GM23338 (cell line): ENCODE measurements around the gene COL4A3. TPM values are rescaled to one million over a fixed set of nuclear protein-coding genes. Genes with fewer than 3 reads are reported as not detected.

ENCODE experiments used
- ATAC-seq: fragments of 200-7000 bp; cut with Tn5 transposase; 3 replicates; pipeline ENCODE4 v1.9.1; 2020
- DNase-seq: peaks from one replicate; pipeline ENCODE4 v3.0.0-alpha.2; 2015; ENCODE audit warnings: low spot score
- H2AFZ ChIP-seq: fragments of 200-600 bp; sonication (generic); 2 replicates; pipeline ENCODE4 v1.8.0; 2016; ENCODE audit warnings: antibody characterized with exemption, mild to moderate bottlenecking, moderate library complexity
- H3F3A ChIP-seq: fragments of 200-600 bp; sonication (generic); replicated peaks from 2 replicates; pipeline ENCODE4 v1.8.0; 2017; ENCODE audit warnings: antibody characterized with exemption, mixed run types, low read depth
- H3K27ac ChIP-seq: fragments of 200-600 bp; sonication (generic); 2 replicates; pipeline ENCODE4 v1.6.1; 2016; ENCODE audit warnings: low read depth
- H3K27me3 ChIP-seq: fragments of 200-600 bp; sonication (generic); 2 replicates; pipeline ENCODE4 v1.8.0; 2016; ENCODE audit warnings: mild to moderate bottlenecking, mixed run types, moderate library complexity; ENCODE audit not compliant: insufficient read depth
- H3K36me3 ChIP-seq: fragments of 200-600 bp; sonication (generic); 2 replicates; pipeline ENCODE4 v1.8.0; 2016; ENCODE audit warnings: mild to moderate bottlenecking; ENCODE audit not compliant: insufficient read depth
- H3K4me1 ChIP-seq: fragments of 200-600 bp; sonication (generic); 2 replicates; pipeline ENCODE4 v1.8.0; 2016; ENCODE audit warnings: mild to moderate bottlenecking, moderate library complexity; ENCODE audit not compliant: insufficient read depth
- H3K4me2 ChIP-seq: fragments of 200-600 bp; sonication (generic); 2 replicates; pipeline ENCODE4 v1.7.1; 2017; ENCODE audit warnings: mixed run types
- H3K4me3 ChIP-seq: fragments of 200-600 bp; sonication (generic); 2 replicates; pipeline ENCODE4 v1.6.1; 2016; ENCODE audit warnings: mixed run types
- H3K79me2 ChIP-seq: fragments of 200-600 bp; sonication (generic); replicated peaks from 2 replicates; pipeline ENCODE4 v1.8.0; 2017; ENCODE audit warnings: mild to moderate bottlenecking; ENCODE audit not compliant: insufficient read depth
- H3K9me2 ChIP-seq: fragments of 200-600 bp; sonication (generic); 2 replicates; pipeline ENCODE4 v1.8.0; 2017; ENCODE audit not compliant: insufficient read depth
- H4K20me1 ChIP-seq: fragments of 200-600 bp; sonication (generic); replicated peaks from 2 replicates; pipeline ENCODE4 v1.8.0; 2017; ENCODE audit warnings: mild to moderate bottlenecking; ENCODE audit not compliant: insufficient read depth
- H3K27ac Mint-ChIP-seq: 2 replicates; pipeline ENCODE4 v1.8.0; 2020; ENCODE audit warnings: inconsistent platforms, mild to moderate bottlenecking, moderate library complexity, mixed read lengths
- H3K27me3 Mint-ChIP-seq: 3 replicates; pipeline ENCODE4 v1.8.0; 2022; ENCODE audit warnings: low read depth, mild to moderate bottlenecking, moderate library complexity, mixed read lengths, inconsistent platforms; ENCODE audit not compliant: insufficient read depth, poor library complexity
- H3K36me3 Mint-ChIP-seq: 3 replicates; pipeline ENCODE4 v1.8.0; 2021; ENCODE audit warnings: low read depth, mild to moderate bottlenecking, inconsistent platforms, moderate library complexity, mixed read lengths
- H3K4me1 Mint-ChIP-seq: 3 replicates; pipeline ENCODE4 v1.8.0; 2020; ENCODE audit warnings: mild to moderate bottlenecking, inconsistent platforms, mixed read lengths
- H3K4me3 Mint-ChIP-seq: 3 replicates; pipeline ENCODE4 v1.8.0; 2021; ENCODE audit warnings: moderate library complexity, mild to moderate bottlenecking, inconsistent platforms, mixed read lengths
- H3K9me3 Mint-ChIP-seq: 3 replicates; pipeline ENCODE4 v1.8.0; 2020; ENCODE audit warnings: moderate library complexity, mild to moderate bottlenecking, inconsistent platforms, mixed read lengths
- NANOG ChIP-seq: IDR thresholded peaks from 2 replicates; pipeline ENCODE4 v1.6.1; 2016; ENCODE audit warnings: antibody characterized with exemption, borderline replicate concordance
- POLR2AphosphoS5 ChIP-seq: IDR thresholded peaks from 2 replicates; pipeline ENCODE4 v1.6.1; 2016; ENCODE audit warnings: antibody characterized with exemption, low read depth
- ZNF114 ChIP-seq: fragments of 250-450 bp; sonication (Bioruptor Pico); IDR thresholded peaks from 2 replicates; pipeline ENCODE4 v1.5.0; 2020; ENCODE audit warnings: mild to moderate bottlenecking, moderate library complexity
- polyA plus RNA-seq: library from polyadenylated mRNA; unstranded; fragments of >200 nt; fragmentation: Nextera tagmentation; extraction: Ambion mirVana; gene quantifications from 2 replicates; pipeline ENCODE4 v1.2.1, GENCODE V29; 2016
- total RNA-seq: library from RNA; depleted of rRNA; stranded (reverse); fragments of >200 nt; shearing (Covaris generic); gene quantifications from 2 replicates; pipeline ENCODE4 v1.2.3, GENCODE V29; 2014
- TF ChIP-seq, protein P1 (sequence below): fragments of 250-450 bp; sonication (Bioruptor Pico); IDR thresholded peaks from 2 replicates; pipeline ENCODE4 v1.5.0; 2020; ENCODE audit warnings: mild to moderate bottlenecking, moderate library complexity
- TF ChIP-seq, protein P2 (sequence below), 2 experiments: fragments of 200-600 bp in 1 of 2; sonication (generic) in 1 of 2; conservative IDR thresholded peaks; 2 replicates each; pipeline versions ENCODE4 v1.5.1 to v1.6.1; 2016 to 2017; ENCODE audit warnings: antibody characterized with exemption in 2 of 2, low read depth in 2 of 2, mild to moderate bottlenecking in 2 of 2, moderate library complexity in 1 of 2
- TF ChIP-seq, protein P3 (sequence below): IDR thresholded peaks from 2 replicates; pipeline ENCODE4 v1.6.1; 2016; ENCODE audit warnings: antibody characterized with exemption

COL4A3 gene
- total and polyA plus RNA-seq, 2 experiments from 2014 or later, result 1.1 to 3.5 TPM

DNA sequence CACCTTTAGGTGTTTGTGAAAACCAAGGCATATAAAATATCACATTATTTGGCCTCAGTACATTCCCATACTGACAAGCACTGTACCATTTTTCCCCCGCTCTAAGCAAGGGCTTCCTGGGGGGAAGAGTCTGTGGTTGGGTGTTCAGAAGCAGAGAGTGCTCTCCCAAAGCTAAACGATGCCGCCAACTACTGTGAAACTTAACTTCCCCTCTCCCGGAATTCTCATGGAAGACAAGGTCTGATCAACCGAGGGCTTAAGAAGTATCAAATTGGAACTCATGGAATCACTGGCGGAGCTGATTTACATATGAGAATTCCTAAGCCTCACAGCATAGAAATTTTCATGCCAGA is 160.2 kb downstream of the COL4A3 start (continued):
- TF ChIP-seq, protein P1, sequence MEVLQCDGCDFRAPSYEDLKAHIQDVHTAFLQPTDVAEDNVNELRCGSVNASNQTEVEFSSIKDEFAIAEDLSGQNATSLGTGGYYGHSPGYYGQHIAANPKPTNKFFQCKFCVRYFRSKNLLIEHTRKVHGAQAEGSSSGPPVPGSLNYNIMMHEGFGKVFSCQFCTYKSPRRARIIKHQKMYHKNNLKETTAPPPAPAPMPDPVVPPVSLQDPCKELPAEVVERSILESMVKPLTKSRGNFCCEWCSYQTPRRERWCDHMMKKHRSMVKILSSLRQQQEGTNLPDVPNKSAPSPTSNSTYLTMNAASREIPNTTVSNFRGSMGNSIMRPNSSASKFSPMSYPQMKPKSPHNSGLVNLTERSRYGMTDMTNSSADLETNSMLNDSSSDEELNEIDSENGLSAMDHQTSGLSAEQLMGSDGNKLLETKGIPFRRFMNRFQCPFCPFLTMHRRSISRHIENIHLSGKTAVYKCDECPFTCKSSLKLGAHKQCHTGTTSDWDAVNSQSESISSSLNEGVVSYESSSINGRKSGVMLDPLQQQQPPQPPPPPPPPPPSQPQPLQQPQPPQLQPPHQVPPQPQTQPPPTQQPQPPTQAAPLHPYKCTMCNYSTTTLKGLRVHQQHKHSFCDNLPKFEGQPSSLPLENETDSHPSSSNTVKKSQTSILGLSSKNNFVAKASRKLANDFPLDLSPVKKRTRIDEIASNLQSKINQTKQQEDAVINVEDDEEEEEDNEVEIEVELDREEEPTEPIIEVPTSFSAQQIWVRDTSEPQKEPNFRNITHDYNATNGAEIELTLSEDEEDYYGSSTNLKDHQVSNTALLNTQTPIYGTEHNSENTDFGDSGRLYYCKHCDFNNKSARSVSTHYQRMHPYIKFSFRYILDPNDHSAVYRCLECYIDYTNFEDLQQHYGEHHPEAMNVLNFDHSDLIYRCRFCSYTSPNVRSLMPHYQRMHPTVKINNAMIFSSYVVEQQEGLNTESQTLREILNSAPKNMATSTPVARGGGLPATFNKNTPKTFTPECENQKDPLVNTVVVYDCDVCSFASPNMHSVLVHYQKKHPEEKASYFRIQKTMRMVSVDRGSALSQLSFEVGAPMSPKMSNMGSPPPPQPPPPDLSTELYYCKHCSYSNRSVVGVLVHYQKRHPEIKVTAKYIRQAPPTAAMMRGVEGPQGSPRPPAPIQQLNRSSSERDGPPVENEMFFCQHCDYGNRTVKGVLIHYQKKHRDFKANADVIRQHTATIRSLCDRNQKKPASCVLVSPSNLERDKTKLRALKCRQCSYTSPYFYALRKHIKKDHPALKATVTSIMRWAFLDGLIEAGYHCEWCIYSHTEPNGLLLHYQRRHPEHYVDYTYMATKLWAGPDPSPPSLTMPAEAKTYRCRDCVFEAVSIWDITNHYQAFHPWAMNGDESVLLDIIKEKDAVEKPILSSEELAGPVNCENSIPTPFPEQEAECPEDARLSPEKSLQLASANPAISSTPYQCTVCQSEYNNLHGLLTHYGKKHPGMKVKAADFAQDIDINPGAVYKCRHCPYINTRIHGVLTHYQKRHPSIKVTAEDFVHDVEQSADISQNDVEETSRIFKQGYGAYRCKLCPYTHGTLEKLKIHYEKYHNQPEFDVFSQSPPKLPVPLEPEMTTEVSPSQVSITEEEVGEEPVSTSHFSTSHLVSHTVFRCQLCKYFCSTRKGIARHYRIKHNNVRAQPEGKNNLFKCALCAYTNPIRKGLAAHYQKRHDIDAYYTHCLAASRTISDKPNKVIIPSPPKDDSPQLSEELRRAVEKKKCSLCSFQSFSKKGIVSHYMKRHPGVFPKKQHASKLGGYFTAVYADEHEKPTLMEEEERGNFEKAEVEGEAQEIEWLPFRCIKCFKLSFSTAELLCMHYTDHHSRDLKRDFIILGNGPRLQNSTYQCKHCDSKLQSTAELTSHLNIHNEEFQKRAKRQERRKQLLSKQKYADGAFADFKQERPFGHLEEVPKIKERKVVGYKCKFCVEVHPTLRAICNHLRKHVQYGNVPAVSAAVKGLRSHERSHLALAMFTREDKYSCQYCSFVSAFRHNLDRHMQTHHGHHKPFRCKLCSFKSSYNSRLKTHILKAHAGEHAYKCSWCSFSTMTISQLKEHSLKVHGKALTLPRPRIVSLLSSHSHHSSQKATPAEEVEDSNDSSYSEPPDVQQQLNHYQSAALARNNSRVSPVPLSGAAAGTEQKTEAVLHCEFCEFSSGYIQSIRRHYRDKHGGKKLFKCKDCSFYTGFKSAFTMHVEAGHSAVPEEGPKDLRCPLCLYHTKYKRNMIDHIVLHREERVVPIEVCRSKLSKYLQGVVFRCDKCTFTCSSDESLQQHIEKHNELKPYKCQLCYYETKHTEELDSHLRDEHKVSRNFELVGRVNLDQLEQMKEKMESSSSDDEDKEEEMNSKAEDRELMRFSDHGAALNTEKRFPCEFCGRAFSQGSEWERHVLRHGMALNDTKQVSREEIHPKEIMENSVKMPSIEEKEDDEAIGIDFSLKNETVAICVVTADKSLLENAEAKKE, result no peak

DNA sequence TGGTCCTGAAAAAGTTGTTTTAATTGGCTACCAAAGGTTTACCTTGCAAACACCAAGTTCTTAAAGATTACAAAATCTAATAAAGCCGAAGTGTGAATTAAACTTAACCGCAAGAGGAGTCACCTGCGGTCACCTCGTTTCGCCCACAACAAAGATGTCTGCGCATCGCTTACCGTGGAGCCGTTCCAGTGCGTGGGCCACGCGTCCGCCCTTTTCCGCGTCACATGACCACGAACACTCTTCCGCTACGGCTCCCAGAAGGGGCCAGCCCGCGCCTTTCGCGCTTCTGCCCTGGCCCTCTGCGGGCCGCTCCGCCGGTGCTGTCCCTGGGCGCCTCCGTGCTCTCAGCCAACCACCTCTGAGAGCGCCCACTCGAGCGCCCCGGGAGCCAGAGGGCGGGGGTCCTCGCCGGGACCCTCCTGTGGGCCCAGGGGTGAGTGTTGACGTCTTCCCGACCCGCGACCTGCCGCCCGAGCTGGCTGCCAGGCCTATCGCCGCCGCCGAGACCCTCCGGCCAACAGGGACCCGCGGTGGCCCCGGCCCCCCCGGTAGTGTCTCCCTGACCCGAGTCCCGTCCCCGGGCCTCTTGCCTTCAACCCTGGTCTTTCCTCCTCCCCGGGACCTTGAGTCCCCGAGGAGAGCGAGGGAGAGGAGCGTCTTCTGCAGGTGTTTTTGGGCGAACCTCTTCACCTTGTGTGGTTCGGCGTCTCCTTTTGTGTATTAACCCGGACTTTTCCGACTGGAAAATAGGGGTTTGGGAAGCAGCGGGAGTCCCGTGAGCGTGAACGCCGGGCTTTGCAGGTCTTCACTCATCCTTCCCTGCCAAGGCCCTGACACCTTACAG is 160.8 kb downstream of the COL4A3 start, which contains the start of gene MFF:
Gene MFF (plus strand): TSS at position 257 of the 844 bp plus-strand sequence. CDS start 5,415 bp downstream, outside the sequence.
- H3K27me3 Mint-ChIP-seq, result peaks cover 6% of the 10 kb centered on the region
- H3K27me3 ChIP-seq, result no peaks in the 10 kb centered on the region
- H3K4me3 ChIP-seq, result peak within 1 kb of the TSS; percentile 87
- H4K20me1 ChIP-seq, result no peaks in the 10 kb centered on the region
- H2AFZ ChIP-seq, result peak within 1 kb of the TSS; percentile 47; the same call in 1 of the 2 replicates
- no peaks in the 10 kb centered on the region; the same call in 1 of the 2 replicates for H3F3A ChIP-seq
- DNase-seq (peak; percentile 91), ATAC-seq (peak; percentile 93)
- peaks cover 45% of the 10 kb centered on the region for H3K79me2 ChIP-seq
- peak within 1 kb of the TSS; percentile 89 for H3K4me2 ChIP-seq
- peaks cover 35% of the 10 kb centered on the region for H3K36me3 Mint-ChIP-seq
- peak within 1 kb of the TSS; percentile 89 for H3K4me3 Mint-ChIP-seq
- H3K9me3 Mint-ChIP-seq, result peaks cover 37% of the 10 kb centered on the region
- H3K4me1 ChIP-seq, result peaks cover 29% of the 10 kb centered on the region
- H3K27ac Mint-ChIP-seq, result peak within 1 kb of the TSS; percentile 95
- H3K27ac ChIP-seq, result peak within 1 kb of the TSS; percentile 76
- peaks cover 10% of the 10 kb centered on the region; the same call in 1 of the 2 replicates for H3K36me3 ChIP-seq
- H3K4me1 Mint-ChIP-seq, result peaks cover 26% of the 10 kb centered on the region; the same call in 2 of the 3 replicates
- no peaks in the 10 kb centered on the region for H3K9me2 ChIP-seq
- TF ChIP-seq POLR2AphosphoS5 (peak; percentile 86), ZNF114 (peak; percentile 47; the same call in 1 of the 2 replicates), NANOG (0 out of 2 replicates have a peak, but pooled peaks have one; percentile 36)
- TF ChIP-seq, protein P2, sequence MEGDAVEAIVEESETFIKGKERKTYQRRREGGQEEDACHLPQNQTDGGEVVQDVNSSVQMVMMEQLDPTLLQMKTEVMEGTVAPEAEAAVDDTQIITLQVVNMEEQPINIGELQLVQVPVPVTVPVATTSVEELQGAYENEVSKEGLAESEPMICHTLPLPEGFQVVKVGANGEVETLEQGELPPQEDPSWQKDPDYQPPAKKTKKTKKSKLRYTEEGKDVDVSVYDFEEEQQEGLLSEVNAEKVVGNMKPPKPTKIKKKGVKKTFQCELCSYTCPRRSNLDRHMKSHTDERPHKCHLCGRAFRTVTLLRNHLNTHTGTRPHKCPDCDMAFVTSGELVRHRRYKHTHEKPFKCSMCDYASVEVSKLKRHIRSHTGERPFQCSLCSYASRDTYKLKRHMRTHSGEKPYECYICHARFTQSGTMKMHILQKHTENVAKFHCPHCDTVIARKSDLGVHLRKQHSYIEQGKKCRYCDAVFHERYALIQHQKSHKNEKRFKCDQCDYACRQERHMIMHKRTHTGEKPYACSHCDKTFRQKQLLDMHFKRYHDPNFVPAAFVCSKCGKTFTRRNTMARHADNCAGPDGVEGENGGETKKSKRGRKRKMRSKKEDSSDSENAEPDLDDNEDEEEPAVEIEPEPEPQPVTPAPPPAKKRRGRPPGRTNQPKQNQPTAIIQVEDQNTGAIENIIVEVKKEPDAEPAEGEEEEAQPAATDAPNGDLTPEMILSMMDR (conservative IDR thresholded peaks at IDR 0.05; ENCODE audit: low read depth in 2 of 2), result peak in 1 of 2 experiments; percentile 54; a peak in 2 of 4 replicates
- TF ChIP-seq, protein P3, sequence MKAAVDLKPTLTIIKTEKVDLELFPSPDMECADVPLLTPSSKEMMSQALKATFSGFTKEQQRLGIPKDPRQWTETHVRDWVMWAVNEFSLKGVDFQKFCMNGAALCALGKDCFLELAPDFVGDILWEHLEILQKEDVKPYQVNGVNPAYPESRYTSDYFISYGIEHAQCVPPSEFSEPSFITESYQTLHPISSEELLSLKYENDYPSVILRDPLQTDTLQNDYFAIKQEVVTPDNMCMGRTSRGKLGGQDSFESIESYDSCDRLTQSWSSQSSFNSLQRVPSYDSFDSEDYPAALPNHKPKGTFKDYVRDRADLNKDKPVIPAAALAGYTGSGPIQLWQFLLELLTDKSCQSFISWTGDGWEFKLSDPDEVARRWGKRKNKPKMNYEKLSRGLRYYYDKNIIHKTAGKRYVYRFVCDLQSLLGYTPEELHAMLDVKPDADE, result peak; percentile 86
